Hematopoietic multipotent progenitor cell treated with erythropoietin and hydrocortisone succinate and interleukin-3 and kit ligand, for 15 days (in vitro differentiated cells): ENCODE measurements around the gene ANTKMT.

Source experiments
- DNase-seq: peaks from one replicate; pipeline ENCODE4 v3.0.0-alpha.2; 2015; ENCODE audit warnings: low spot score

The ANTKMT gene

GRCh38 chr16:764848-765487 is 44.0 kb downstream of the ANTKMT start:
- no peak for DNase-seq

- DNase-seq, result no peak
Measured at GRCh38 chr16:765488-765865, 44.5 kb downstream of the ANTKMT start.

GRCh38 chr16:766008-766819 is 45.3 kb downstream of the ANTKMT start:
- no peak for DNase-seq

- DNase-seq, result no peak
Measured at GRCh38 chr16:766820-767640, 46.1 kb downstream of the ANTKMT start.

GRCh38 chr16:767743-768235 is 46.8 kb downstream of the ANTKMT start:
- no peak for DNase-seq

- no peak for DNase-seq
Measured at GRCh38 chr16:768428-768827, 47.5 kb downstream of the ANTKMT start.

GRCh38 chr16:769184-769784 is 48.3 kb downstream of the ANTKMT start:
- no peak for DNase-seq

- DNase-seq, result no peak
Measured at GRCh38 chr16:769934-770333, 49.0 kb downstream of the ANTKMT start.

GRCh38 chr16:770411-770810 is 49.5 kb downstream of the ANTKMT start:
- no peak for DNase-seq
